H1 (cell line): Measurements from ENCODE around the gene SUMF1. TPM values are rescaled to one million over a fixed set of nuclear protein-coding genes. Genes with fewer than 3 reads are reported as not detected.

Source experiments
- CTCF ChIA-PET: fragments of 300-600 bp; sonication (Branson Sonifier 250); formaldehyde crosslinking; loops from one replicate; lab custom pipeline; 2021; ENCODE audit not compliant: partially characterized antibody; lab: Charles Lee
- POLR2A ChIA-PET: fragments of 300-600 bp; sonication (Branson Sonifier 250); formaldehyde crosslinking; loops from one replicate; lab custom pipeline; 2021; ENCODE audit warnings: inconsistent platforms; ENCODE audit not compliant: partially characterized antibody; lab: Charles Lee
- DNase-seq, 2 experiments: peaks; one replicate each; pipeline versions ENCODE4 v3.0.0 to v3.0.0-alpha.2; 2010 to 2022; ENCODE audit warnings: low spot score in 2 of 2, low read depth in 1 of 2, mixed read lengths in 1 of 2
- FAIRE-seq: peaks from 2 replicates; lab custom pipeline; 2011; peaks lifted over from hg19 to GRCh38; lab: Jason Lieb, UNC
- H2AFZ ChIP-seq: 2 replicates; pipeline ENCODE4 v1.8.1; 2012; ENCODE audit warnings: low read length, inconsistent platforms
- H2AK5ac ChIP-seq: 2 replicates; pipeline ENCODE4 v1.6.1; 2013; ENCODE audit warnings: low read depth, low read length
- H2BK120ac ChIP-seq: replicated peaks from 2 replicates; pipeline ENCODE3; 2013; ENCODE audit warnings: low read depth, low read length, inconsistent platforms
- H2BK12ac ChIP-seq: 2 replicates; pipeline ENCODE4 v1.6.1; 2013; ENCODE audit warnings: low read depth, low read length
- H2BK15ac ChIP-seq: 2 replicates; pipeline ENCODE4 v1.6.1; 2013; ENCODE audit warnings: low read length
- H2BK20ac ChIP-seq: 2 replicates; pipeline ENCODE4 v1.6.1; 2013; ENCODE audit warnings: low read length
- H2BK5ac ChIP-seq: 2 replicates; pipeline ENCODE4 v1.6.1; 2013; ENCODE audit warnings: low read depth, low read length
- H3K14ac ChIP-seq: 2 replicates; pipeline ENCODE4 v1.6.1; 2013; ENCODE audit warnings: inconsistent platforms; ENCODE audit not compliant: insufficient read length
- H3K18ac ChIP-seq: 2 replicates; pipeline ENCODE4 v1.6.1; 2013; ENCODE audit warnings: low read length; ENCODE audit errors: extremely low read depth
- H3K23ac ChIP-seq: 2 replicates; pipeline ENCODE4 v1.6.1; 2013; ENCODE audit warnings: inconsistent platforms; ENCODE audit not compliant: insufficient read length
- H3K23me2 ChIP-seq: 2 replicates; pipeline ENCODE4 v1.6.1; 2013; ENCODE audit warnings: low read depth, low read length
- H3K27ac ChIP-seq: 2 replicates; pipeline ENCODE4 v1.6.1; 2011; ENCODE audit warnings: low read depth, low read length, inconsistent platforms
- H3K27me3 ChIP-seq, 4 experiments: replicated peaks in 1 of 4; 1 replicate in 1 of 4; 2 replicates in 3 of 4; pipeline versions ENCODE4 v1.6.1 to v1.8.1; 2011 to 2013; ENCODE audit warnings: low read length in 3 of 4, mild to moderate bottlenecking in 3 of 4, inconsistent platforms in 2 of 4, mixed read lengths in 2 of 4, moderate library complexity in 1 of 4; ENCODE audit not compliant: control insufficient read depth in 3 of 4, insufficient read depth in 3 of 4; ENCODE audit errors: extremely low read depth in 1 of 4
- H3K36me3 ChIP-seq, 4 experiments: 2 replicates each; pipeline versions ENCODE4 v1.6.1 to v1.8.1; 2011 to 2013; ENCODE audit warnings: mild to moderate bottlenecking in 4 of 4, low read length in 3 of 4, moderate library complexity in 2 of 4, control low read depth in 1 of 4, inconsistent platforms in 1 of 4; ENCODE audit not compliant: insufficient read depth in 4 of 4, control insufficient read depth in 2 of 4
- H3K4ac ChIP-seq: replicated peaks from 2 replicates; pipeline ENCODE3; 2013; ENCODE audit warnings: low read length, low read depth, mixed read lengths, inconsistent platforms; ENCODE audit not compliant: insufficient read length
- H3K4me1 ChIP-seq, 4 experiments: replicated peaks in 1 of 4; 1 replicate in 1 of 4; 2 replicates in 3 of 4; pipeline versions ENCODE4 v1.6.1 to v1.8.1; 2011 to 2013; ENCODE audit warnings: low read length in 3 of 4, inconsistent platforms in 2 of 4, mixed read lengths in 1 of 4; ENCODE audit not compliant: insufficient read depth in 4 of 4, control insufficient read depth in 3 of 4
- H3K4me2 ChIP-seq, 2 experiments: 2 replicates each; pipeline versions ENCODE4 v1.6.1 to v1.8.1; 2011 to 2013; ENCODE audit warnings: low read depth in 2 of 2, low read length in 2 of 2, control low read depth in 1 of 2, inconsistent platforms in 1 of 2, mild to moderate bottlenecking in 1 of 2; ENCODE audit not compliant: insufficient read depth in 1 of 2
- H3K4me3 ChIP-seq, 4 experiments: fragments of 200-600, 300-600 bp in 1 of 4; sonication (generic), shearing (Covaris generic), sonication (Bioruptor Twin) in 1 of 4; 2 replicates each; pipeline versions ENCODE4 v1.5.1 to v1.8.1; 2011 to 2016; ENCODE audit warnings: low read length in 4 of 4, low read depth in 3 of 4, control low read depth in 2 of 4, inconsistent platforms in 2 of 4, mild to moderate bottlenecking in 2 of 4, mixed read lengths in 1 of 4, moderate library complexity in 1 of 4; ENCODE audit not compliant: insufficient read depth in 2 of 4; ENCODE audit errors: extremely low read depth in 1 of 4
- H3K56ac ChIP-seq: replicated peaks from 2 replicates; pipeline ENCODE3; 2013; ENCODE audit warnings: low read depth, mild to moderate bottlenecking, mixed read lengths, low read length, inconsistent platforms; ENCODE audit not compliant: insufficient read length
- H3K79me1 ChIP-seq: 2 replicates; pipeline ENCODE4 v1.6.1; 2013; ENCODE audit warnings: low read depth, low read length, control low read depth
- H3K79me2 ChIP-seq, 2 experiments: 2 replicates each; pipeline versions ENCODE4 v1.6.1 to v1.8.1; 2012 to 2013; ENCODE audit warnings: low read length in 2 of 2, mild to moderate bottlenecking in 2 of 2, inconsistent platforms in 1 of 2; ENCODE audit not compliant: insufficient read depth in 2 of 2, control insufficient read depth in 1 of 2
- H3K9ac ChIP-seq, 4 experiments: replicated peaks in 1 of 4; 1 replicate in 1 of 4; 2 replicates in 3 of 4; pipeline versions ENCODE4 v1.6.1 to v1.8.1; 2011 to 2013; ENCODE audit warnings: low read depth in 3 of 4, low read length in 3 of 4, control low read depth in 2 of 4, mild to moderate bottlenecking in 2 of 4, moderate library complexity in 2 of 4, inconsistent platforms in 1 of 4; ENCODE audit errors: extremely low read depth in 1 of 4
- H3K9me3 ChIP-seq, 2 experiments: 2 replicates each; pipeline versions ENCODE4 v1.6.1 to v1.8.1; 2012 to 2013; ENCODE audit warnings: mild to moderate bottlenecking in 2 of 2, moderate library complexity in 2 of 2, control low read depth in 1 of 2, inconsistent platforms in 1 of 2, low read depth in 1 of 2, low read length in 1 of 2, mixed read lengths in 1 of 2; ENCODE audit not compliant: insufficient read depth in 2 of 2
- H4K20me1 ChIP-seq, 2 experiments: replicated peaks in 1 of 2; 2 replicates each; pipeline versions ENCODE3 to v1.8.1; 2011 to 2013; ENCODE audit warnings: inconsistent platforms in 2 of 2, low read length in 2 of 2, mild to moderate bottlenecking in 1 of 2; ENCODE audit not compliant: insufficient read depth in 2 of 2, control insufficient read depth in 1 of 2
- H4K5ac ChIP-seq: 2 replicates; pipeline ENCODE4 v1.6.1; 2013; ENCODE audit warnings: low read length, low read depth, mixed read lengths, inconsistent platforms; ENCODE audit not compliant: insufficient read length
- H4K8ac ChIP-seq: 2 replicates; pipeline ENCODE4 v1.8.0; 2013; ENCODE audit warnings: mild to moderate bottlenecking, moderate library complexity, low read length, inconsistent platforms; ENCODE audit not compliant: insufficient read depth; ENCODE audit errors: extremely low read depth
- H4K91ac ChIP-seq: replicated peaks from 2 replicates; pipeline ENCODE3; 2013; ENCODE audit warnings: low read length, mixed read lengths, inconsistent platforms; ENCODE audit not compliant: insufficient read length
- CBX8 ChIP-seq: fragments of 300-800, 300-1000 bp; sonication (generic); IDR thresholded peaks from 2 replicates; pipeline ENCODE4 v1.7.1; 2016; ENCODE audit warnings: low read depth, low read length, borderline replicate concordance
- CREB1 ChIP-seq: IDR thresholded peaks from 2 replicates; pipeline ENCODE4 v1.6.1; 2012; ENCODE audit warnings: inconsistent platforms
- EZH2 ChIP-seq: fragments of 200-600 bp; sonication (generic); IDR thresholded peaks from 2 replicates; pipeline ENCODE4 v1.7.1; 2012; ENCODE audit warnings: low read depth, mild to moderate bottlenecking, moderate library complexity, low read length, inconsistent platforms; ENCODE audit not compliant: severe bottlenecking
- KDM4A ChIP-seq: IDR thresholded peaks from one replicate; pipeline ENCODE4 v1.7.1; 2012; ENCODE audit warnings: low read depth, mild to moderate bottlenecking, moderate library complexity, low read length, inconsistent platforms; ENCODE audit not compliant: severe bottlenecking
- RFX5 ChIP-seq: IDR thresholded peaks from 2 replicates; pipeline ENCODE4 v1.6.1; 2011; ENCODE audit warnings: low read depth, low read length, improper control_type of control experiment, borderline replicate concordance
- TAF1 ChIP-seq: IDR thresholded peaks from 2 replicates; pipeline ENCODE4 v1.6.1; 2011; ENCODE audit warnings: mild to moderate bottlenecking, low read depth, low read length
- ZNF274 ChIP-seq: IDR thresholded peaks from 2 replicates; pipeline ENCODE4 v1.7.0; 2012; ENCODE audit warnings: low read length, borderline replicate concordance; ENCODE audit errors: extremely low read depth
- WGBS, 2 experiments: shearing (Covaris generic) in 1 of 2; methylation state at CpG; one replicate each; pipeline versions ENCODE4 v1.1.6 to v1.1.7; 2013 to 2015; ENCODE audit warnings: low lambda C conversion rate in 2 of 2, mixed read lengths in 2 of 2, inconsistent platforms in 1 of 2, low coverage in 1 of 2, missing lambda C conversion rate in 1 of 2; ENCODE audit not compliant: insufficient replicate concordance in 2 of 2, insufficient coverage in 1 of 2, insufficient read length in 1 of 2; ENCODE audit errors: extremely low coverage in 1 of 2, missing lambda C conversion rate in 1 of 2; 5-methylcytosine and 5-hydroxymethylcytosine counted together
- polyA plus RNA-seq, 7 experiments: library from polyadenylated mRNA; depleted of rRNA in 3 of 7; stranded (reverse) in 5 of 7; unstranded in 2 of 7; fragments of >200 nt in 5 of 7; fragments of 200-250 nt in 2 of 7; gene quantifications; 1 replicate in 5 of 7; 2 replicates in 1 of 7; 4 replicates in 1 of 7; pipeline versions ENCODE4 v1.2.1 to v1.2.3, GENCODE V29; 2011 to 2013; ENCODE audit warnings: missing spikeins in 2 of 7, mixed read lengths in 2 of 7
- total RNA-seq: library from RNA; stranded (reverse); fragmentation: NEBNext Ultra II Directional; extraction: Animal tissue kit (Norgen Biotek cat#: 25700); gene quantifications from 2 replicates; pipeline ENCODE4 v1.2.1, GENCODE V29; 2021

The SUMF1 gene
- total and polyA plus RNA-seq, 2 of the 8 experiments (the other 6 are each of a cell fraction or from before 2014, with no cell fraction given): 12.5 to 15.0 TPM

DNA sequence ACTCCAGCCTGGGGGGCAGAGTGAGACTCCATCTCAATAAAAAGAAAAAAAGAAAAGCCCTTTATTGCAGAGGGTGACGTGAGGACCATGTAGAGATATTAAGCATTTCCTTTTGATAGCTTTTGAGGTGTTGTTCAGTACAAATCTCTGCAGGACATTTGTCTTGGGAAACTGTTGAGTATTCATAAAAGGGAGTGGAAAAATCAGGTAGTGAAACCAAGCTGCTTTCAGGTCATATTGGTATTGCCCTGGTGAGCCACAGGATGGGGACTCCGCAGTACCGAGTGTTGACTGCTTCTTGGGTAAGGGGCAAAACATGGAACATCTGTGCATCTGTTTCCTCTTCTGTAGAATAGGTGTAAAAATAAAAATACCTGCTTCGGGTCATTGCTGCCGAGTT lies 36.0 kb upstream of the SUMF1 start:
- POLR2A ChIA-PET: interaction anchor here (8.6 kb wide), 1 partner anchor 10 kb away, joined by 91 read pairs; the partner anchor contains the start of gene ITPR1
- no peak overlapping the region for H4K91ac ChIP-seq
- TF ChIP-seq EZH2: no peak
- no peak for TF ChIP-seq ZNF274
- no peak for TF ChIP-seq RFX5
- TF ChIP-seq TAF1: no peak
- no peak for TF ChIP-seq KDM4A
- TF ChIP-seq CREB1: no peak
- no peak for TF ChIP-seq CBX8

More for the DNA sequence above, 36.0 kb upstream of the SUMF1 start:
- H2BK120ac ChIP-seq: no peak overlapping the region
- no peak overlapping the region for H2AK5ac ChIP-seq
- no peak overlapping the region for H2BK20ac ChIP-seq
- no peak overlapping the region for H3K4me2 ChIP-seq
- H2BK15ac ChIP-seq: no peak overlapping the region
- H3K9ac ChIP-seq: no peak overlapping the region
- H4K8ac ChIP-seq: no peak overlapping the region
- no peak overlapping the region for H4K5ac ChIP-seq
- peaks cover 0 to 3% (median 1%) of the 10 kb centered on the region in 4 experiments; a peak in 2 of 7 replicates for H3K4me1 ChIP-seq
- no peaks in the 10 kb centered on the region for H3K36me3 ChIP-seq
- no peak overlapping the region for H2AFZ ChIP-seq
- H3K56ac ChIP-seq: no peak overlapping the region
- no peak overlapping the region for H3K4ac ChIP-seq
- H3K23ac ChIP-seq: no peak overlapping the region
- H3K4me3 ChIP-seq: no peak overlapping the region
- WGBS, 2 experiments: 89% methylated on average over 5 of the region's 5 CpGs; no CpG with 5 or more reads in 1 of the 2 experiments
- H3K27me3 ChIP-seq: no peaks in the 10 kb centered on the region
- CTCF ChIA-PET: interaction anchor here (0.7 to 1.7 kb wide), 2 partner anchors 8 to 10 kb away, joined by 3 to 4 read pairs; partner anchors contain the start of gene ITPR1
- no peak overlapping the region for H3K27ac ChIP-seq
- H3K14ac ChIP-seq: no peak overlapping the region
- FAIRE-seq: no peak
- H3K79me1 ChIP-seq: no peaks in the 10 kb centered on the region
- H3K23me2 ChIP-seq: no peaks in the 10 kb centered on the region
- peaks cover 0 to 2% of the 10 kb centered on the region in 2 experiments for H4K20me1 ChIP-seq
- H3K79me2 ChIP-seq: no peaks in the 10 kb centered on the region; a peak in 1 of 4 replicates
- DNase-seq: no peak
- H3K9me3 ChIP-seq: no peaks in the 10 kb centered on the region
- no peak overlapping the region for H2BK5ac ChIP-seq
- no peak overlapping the region for H3K18ac ChIP-seq
- no peak overlapping the region for H2BK12ac ChIP-seq
